Trophoblast cell (in vitro differentiated cells and primary cell): ENCODE measurements around the gene IL21R.

Experiments
- DNase-seq, 2 donors: peaks; one replicate each; pipeline ENCODE4 v3.0.0-alpha.2; 2016
- H2AFZ ChIP-seq: 2 replicates; pipeline ENCODE4 v1.6.1; 2013; ENCODE audit warnings: low read length, moderate library complexity, mild to moderate bottlenecking; ENCODE audit not compliant: insufficient read depth, poor library complexity
- H2AK5ac ChIP-seq: 2 replicates; pipeline ENCODE4 v1.6.1; 2013; ENCODE audit warnings: mild to moderate bottlenecking, low read length
- H2BK120ac ChIP-seq: 2 replicates; pipeline ENCODE4 v1.6.1; 2013; ENCODE audit warnings: low read length, mild to moderate bottlenecking, moderate library complexity; ENCODE audit not compliant: insufficient read depth, poor library complexity
- H2BK12ac ChIP-seq: 2 replicates; pipeline ENCODE4 v1.6.1; 2013; ENCODE audit warnings: mild to moderate bottlenecking, low read length, moderate library complexity
- H2BK5ac ChIP-seq: 2 replicates; pipeline ENCODE4 v1.6.1; 2013; ENCODE audit warnings: low read length, low read depth, moderate library complexity, mild to moderate bottlenecking; ENCODE audit not compliant: poor library complexity
- H3K14ac ChIP-seq: 2 replicates; pipeline ENCODE4 v1.6.1; 2013; ENCODE audit warnings: mild to moderate bottlenecking, low read length
- H3K18ac ChIP-seq: 2 replicates; pipeline ENCODE4 v1.6.1; 2013; ENCODE audit warnings: mild to moderate bottlenecking, low read length
- H3K23ac ChIP-seq: 2 replicates; pipeline ENCODE4 v1.6.1; 2013; ENCODE audit warnings: low read length
- H3K27ac ChIP-seq: 2 replicates; pipeline ENCODE4 v1.5.1; 2013; ENCODE audit warnings: low read depth, mild to moderate bottlenecking, inconsistent platforms, low read length, moderate library complexity
- H3K27me3 ChIP-seq: 2 replicates; pipeline ENCODE4 v1.6.1; 2013; ENCODE audit warnings: inconsistent platforms, mild to moderate bottlenecking, low read length, moderate library complexity; ENCODE audit not compliant: insufficient read depth
- H3K36me3 ChIP-seq, 2 experiments: 1 replicate in 1 of 2; 2 replicates in 1 of 2; pipeline ENCODE4 v1.6.1; 2013; ENCODE audit warnings: low read length in 2 of 2, mild to moderate bottlenecking in 2 of 2, moderate library complexity in 1 of 2; ENCODE audit not compliant: insufficient read depth in 2 of 2, control insufficient read depth in 1 of 2
- H3K4ac ChIP-seq: 2 replicates; pipeline ENCODE4 v1.6.1; 2013; ENCODE audit warnings: low read depth, mild to moderate bottlenecking, low read length, moderate library complexity
- H3K4me1 ChIP-seq, 2 experiments: 1 replicate in 1 of 2; 2 replicates in 1 of 2; pipeline ENCODE4 v1.6.1; 2013; ENCODE audit warnings: low read length in 2 of 2, mild to moderate bottlenecking in 2 of 2, moderate library complexity in 1 of 2; ENCODE audit not compliant: insufficient read depth in 2 of 2, control insufficient read depth in 1 of 2
- H3K4me2 ChIP-seq: 2 replicates; pipeline ENCODE4 v1.6.1; 2013; ENCODE audit warnings: inconsistent platforms, mild to moderate bottlenecking, low read length, moderate library complexity
- H3K4me3 ChIP-seq: 2 replicates; pipeline ENCODE4 v1.5.1; 2013; ENCODE audit warnings: mild to moderate bottlenecking, low read depth, low read length, inconsistent platforms
- H3K79me1 ChIP-seq: one replicate; pipeline ENCODE4 v1.6.1; 2013; ENCODE audit warnings: low read length
- H3K79me2 ChIP-seq: 2 replicates; pipeline ENCODE4 v1.6.1; 2013; ENCODE audit warnings: low read length, mild to moderate bottlenecking; ENCODE audit not compliant: control insufficient read depth, insufficient read depth, poor library complexity
- H3K9ac ChIP-seq: 2 replicates; pipeline ENCODE4 v1.6.1; 2013; ENCODE audit warnings: mild to moderate bottlenecking, low read length
- H3K9me3 ChIP-seq: 2 replicates; pipeline ENCODE4 v1.6.1; 2013; ENCODE audit warnings: low read depth, mild to moderate bottlenecking, control low read depth, inconsistent platforms, low read length; ENCODE audit not compliant: insufficient read depth
- H4K12ac ChIP-seq: 2 replicates; pipeline ENCODE4 v1.6.1; 2013; ENCODE audit warnings: low read depth, mild to moderate bottlenecking, low read length, moderate library complexity
- H4K8ac ChIP-seq: 2 replicates; pipeline ENCODE4 v1.6.1; 2013; ENCODE audit warnings: low read depth, mild to moderate bottlenecking, low read length, moderate library complexity
- H4K91ac ChIP-seq: one replicate; pipeline ENCODE4 v1.6.1; 2013; ENCODE audit warnings: low read depth, mild to moderate bottlenecking, low read length, moderate library complexity
- WGBS: extraction: QIAGEN DNeasy Blood & Tissue Kit; methylation state at CpG from one replicate; pipeline ENCODE4 v1.1.7; 2013; ENCODE audit warnings: missing lambda C conversion rate; ENCODE audit not compliant: insufficient read length, insufficient coverage; ENCODE audit errors: extremely low coverage; 5-methylcytosine and 5-hydroxymethylcytosine counted together

IL21R gene

DNA sequence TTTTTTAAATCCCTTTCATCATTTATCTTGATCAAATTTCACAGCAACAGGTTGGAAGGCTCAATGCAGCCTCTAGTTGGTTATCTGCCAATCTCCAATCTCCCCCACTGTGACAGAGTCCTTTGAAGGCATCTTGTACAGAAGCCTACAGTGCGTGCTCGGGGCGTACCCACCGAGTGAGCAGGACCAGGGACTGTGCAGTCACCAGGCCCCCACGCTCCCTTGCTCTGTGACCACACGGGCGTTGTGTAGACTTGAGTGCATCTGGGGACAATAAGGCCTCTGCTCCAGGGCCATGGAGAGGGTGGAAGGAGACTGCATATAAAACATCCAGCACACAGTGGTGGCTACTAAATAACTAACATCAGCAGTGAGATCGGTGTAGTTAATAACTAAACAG, 84.4 kb downstream of the IL21R start:
- Histone ChIP-seq H3K18ac (no peak overlapping the region), H3K79me2 (no peaks in the 10 kb centered on the region), H3K14ac (no peak overlapping the region), H2BK120ac (no peak overlapping the region), H2AK5ac (no peak overlapping the region), H2AFZ (no peak overlapping the region), H3K27ac (no peak overlapping the region), H3K4me2 (no peak overlapping the region), H3K4me1 (no peaks in the 10 kb centered on the region), H3K9ac (no peak overlapping the region), H3K27me3 (no peaks in the 10 kb centered on the region), H3K36me3 (peaks cover 75 to 87% of the 10 kb centered on the region in 2 experiments), H3K4ac (no peak overlapping the region), H4K8ac (no peak overlapping the region), H3K4me3 (no peak overlapping the region), H2BK5ac (no peak overlapping the region), H3K9me3 (peaks cover 2% of the 10 kb centered on the region), H4K12ac (no peak overlapping the region), H2BK12ac (no peak overlapping the region), H3K79me1 (no peaks in the 10 kb centered on the region), H4K91ac (no peak overlapping the region), H3K23ac (no peak overlapping the region)
- DNase-seq: no peak
- WGBS: no CpG with 5 or more reads among the region's 8 CpGs

DNA sequence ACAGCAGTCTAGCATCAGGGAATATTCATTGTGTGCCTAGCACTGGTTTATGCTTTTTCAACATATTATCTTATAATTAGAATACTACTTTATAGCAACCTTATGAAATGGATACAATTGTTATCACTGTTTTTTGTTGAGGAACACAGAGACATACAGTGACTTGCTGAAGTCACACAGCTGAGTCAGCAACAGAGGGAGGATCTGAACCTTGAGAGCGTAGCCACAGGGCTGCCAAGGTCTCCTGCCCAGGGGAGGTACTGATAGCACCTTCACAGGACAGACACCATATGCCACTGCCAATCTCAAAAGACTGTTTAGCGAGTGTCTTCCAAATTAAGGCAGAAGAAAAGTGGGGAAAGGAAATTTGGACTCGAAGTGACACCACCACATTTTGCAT, 84.8 kb downstream of the IL21R start:
- no peaks in the 10 kb centered on the region for H3K27me3 ChIP-seq
- H3K14ac ChIP-seq: no peak overlapping the region
- H3K4ac ChIP-seq: no peak overlapping the region
- H3K4me3 ChIP-seq: no peak overlapping the region
- no peak overlapping the region for H2BK120ac ChIP-seq
- no peak overlapping the region for H2AK5ac ChIP-seq
- no peak overlapping the region for H4K8ac ChIP-seq
- H2AFZ ChIP-seq: no peak overlapping the region
- no peak overlapping the region for H3K23ac ChIP-seq
- H3K18ac ChIP-seq: no peak overlapping the region
- no peak overlapping the region for H3K27ac ChIP-seq
- no peak overlapping the region for H3K4me2 ChIP-seq
- no peaks in the 10 kb centered on the region for H3K79me2 ChIP-seq
- H3K9ac ChIP-seq: no peak overlapping the region
- no peak overlapping the region for H4K12ac ChIP-seq
- peaks cover 75 to 87% of the 10 kb centered on the region in 2 experiments for H3K36me3 ChIP-seq
- no CpG with 5 or more reads among the region's 3 CpGs for WGBS
- H3K9me3 ChIP-seq: peaks cover 2% of the 10 kb centered on the region
- no peaks in the 10 kb centered on the region for H3K79me1 ChIP-seq
- H4K91ac ChIP-seq: no peak overlapping the region
- no peak overlapping the region for H2BK5ac ChIP-seq
- no peaks in the 10 kb centered on the region for H3K4me1 ChIP-seq
- no peak for DNase-seq
- no peak overlapping the region for H2BK12ac ChIP-seq

DNA sequence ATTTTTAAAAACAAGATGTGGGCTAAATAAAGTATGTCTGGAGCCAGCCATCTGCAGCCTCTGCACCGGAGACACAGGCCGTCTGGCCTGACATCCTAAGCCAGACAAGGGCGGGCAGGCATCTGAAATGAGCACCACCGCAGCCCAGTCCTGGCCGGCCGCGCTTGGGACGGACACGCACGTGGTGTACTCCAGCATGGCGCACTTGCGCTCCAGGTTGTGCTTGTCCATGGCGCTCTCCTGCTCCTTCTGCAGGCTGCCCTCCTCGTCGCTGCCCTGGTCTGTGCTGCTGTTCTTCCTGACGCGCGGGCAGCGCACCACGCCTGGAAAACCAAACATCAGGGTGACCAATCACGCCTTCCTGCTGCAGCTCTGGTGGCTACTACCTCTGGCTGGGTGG, 87.4 kb downstream of the IL21R start:
- Histone ChIP-seq H3K27me3 (no peaks in the 10 kb centered on the region), H3K18ac (no peak overlapping the region), H3K23ac (no peak overlapping the region), H3K9ac (no peak overlapping the region), H3K27ac (no peak overlapping the region), H2AK5ac (no peak overlapping the region), H3K4ac (no peak overlapping the region), H3K4me2 (no peak overlapping the region), H2BK12ac (no peak overlapping the region), H3K36me3 (peaks cover 64 to 75% of the 10 kb centered on the region in 2 experiments), H3K9me3 (peaks cover 2% of the 10 kb centered on the region), H4K12ac (no peak overlapping the region), H2BK120ac (no peak overlapping the region), H3K79me2 (no peaks in the 10 kb centered on the region), H2AFZ (no peak overlapping the region), H2BK5ac (no peak overlapping the region), H3K4me1 (peaks cover 0 to 5% of the 10 kb centered on the region in 2 experiments), H3K79me1 (no peaks in the 10 kb centered on the region), H3K14ac (no peak overlapping the region), H4K91ac (no peak overlapping the region), H4K8ac (no peak overlapping the region), H3K4me3 (peak overlapping the region; percentile 6)
- DNase-seq: no peak
- WGBS: no CpG with 5 or more reads among the region's 21 CpGs

DNA sequence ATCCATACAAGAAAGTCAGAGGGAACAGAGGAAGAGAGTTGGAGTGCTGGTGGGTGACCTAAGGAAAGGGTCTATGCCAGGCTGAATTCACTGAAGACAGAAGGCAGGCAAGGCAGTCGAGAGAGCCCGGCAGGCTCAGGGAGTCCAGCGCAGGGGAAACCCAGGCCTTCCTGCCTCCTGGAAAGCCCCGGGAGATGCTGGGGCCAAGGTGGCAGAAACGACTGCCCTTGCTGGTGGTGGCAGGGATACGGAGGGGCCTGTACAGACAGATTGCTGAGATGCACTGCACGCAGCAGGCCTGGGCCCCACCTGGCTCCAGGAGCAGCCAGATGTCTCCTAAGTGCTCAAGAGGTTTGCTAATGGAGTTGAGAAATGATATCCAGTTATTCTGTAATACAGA, 87.9 kb downstream of the IL21R start:
- Histone ChIP-seq H3K79me2 (no peaks in the 10 kb centered on the region), H3K4me2 (no peak overlapping the region), H2BK120ac (no peak overlapping the region), H4K8ac (no peak overlapping the region), H3K79me1 (no peaks in the 10 kb centered on the region), H3K27me3 (no peaks in the 10 kb centered on the region), H3K36me3 (peaks cover 65 to 75% of the 10 kb centered on the region in 2 experiments), H3K14ac (no peak overlapping the region), H3K9me3 (peaks cover 2% of the 10 kb centered on the region), H2BK5ac (no peak overlapping the region), H3K18ac (no peak overlapping the region), H3K4me3 (no peak overlapping the region), H3K23ac (no peak overlapping the region), H2AK5ac (no peak overlapping the region), H2AFZ (no peak overlapping the region), H4K91ac (no peak overlapping the region), H3K9ac (no peak overlapping the region), H3K4ac (no peak overlapping the region), H3K27ac (no peak overlapping the region), H3K4me1 (peaks cover 0 to 5% of the 10 kb centered on the region in 2 experiments), H4K12ac (no peak overlapping the region), H2BK12ac (no peak overlapping the region)
- DNase-seq: no peak
- whole genome bisulfite sequencing: no CpG with 5 or more reads among the region's 7 CpGs
